ENCODE results near the gene NGLY1. TPM values are rescaled to one million over a fixed set of nuclear protein-coding genes. Genes with fewer than 3 reads are reported as not detected.

The NGLY1 gene
- total and polyA plus RNA-seq, 10 of the 15 experiments (the other 5 are each of a cell fraction or from before 2014, with no cell fraction given): 29.8 to 73.5 (median 47.0) TPM

DNA sequence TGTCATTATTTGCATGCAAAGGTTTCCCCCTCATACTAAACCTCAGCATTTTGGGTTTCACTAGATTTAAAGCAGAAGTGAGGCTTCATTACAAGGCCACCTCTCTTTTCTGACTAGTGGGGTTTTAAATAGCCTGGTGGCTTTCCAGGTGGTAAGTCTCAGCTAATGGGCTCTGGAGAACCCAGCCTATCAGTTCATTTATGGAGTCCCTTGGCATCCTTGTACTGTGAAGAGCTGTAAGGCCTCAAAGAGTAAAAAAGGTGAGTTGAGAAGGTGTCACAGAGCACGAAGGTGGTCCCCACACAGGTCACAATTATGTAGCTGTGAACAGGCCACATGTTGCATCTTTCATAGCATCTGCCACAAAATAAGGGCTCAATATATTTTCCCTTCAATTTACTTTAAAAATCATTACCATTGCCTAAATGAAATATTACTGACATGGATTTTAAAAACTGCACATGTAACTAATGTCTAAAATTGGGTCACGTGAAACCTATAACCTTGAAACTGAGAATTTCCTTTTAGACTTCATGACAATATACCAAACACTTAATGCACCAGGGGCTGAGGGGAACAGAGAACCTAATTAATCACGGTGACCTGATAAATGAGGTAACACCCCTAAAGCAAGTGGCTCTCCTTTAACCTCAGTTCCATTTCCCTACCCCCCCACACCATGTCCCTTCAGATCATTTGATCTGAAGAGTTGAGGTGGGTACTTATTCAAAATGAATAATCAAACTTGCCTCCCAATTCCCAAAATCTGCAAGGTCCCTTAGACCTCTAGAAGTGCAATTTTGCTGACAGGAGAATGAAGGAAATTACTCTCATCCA, 1.3 kb downstream of the NGLY1 start (continued):
- peak; percentile 81 to 83 for TF ChIP-seq BHLHE40 (IDR thresholded peaks at IDR 0.05; ENCODE audit: borderline replicate concordance in 1 of 2, low read depth in 2 of 2, low read length in 1 of 2)
- no peak for TF ChIP-seq RAD21 (IDR thresholded peaks at IDR 0.05; ENCODE audit: insufficient read depth, low read depth, low read length)
- no peak for TF ChIP-seq ATF3 (IDR thresholded peaks at IDR 0.05; ENCODE audit: borderline replicate concordance, extremely low read depth, low read depth, low read length)
- TF ChIP-seq TAF1 (IDR thresholded peaks at IDR 0.05; ENCODE audit: borderline replicate concordance, low read depth, low read length): no peak; the same call in 1 of the 2 replicates
- TF ChIP-seq HSF1 (IDR thresholded peaks at IDR 0.05; ENCODE audit: low read depth, low read length): no peak
- no peak for TF ChIP-seq MYC (IDR thresholded peaks at IDR 0.05; ENCODE audit: insufficient read depth, insufficient read length, insufficient replicate concordance, low read length, severe bottlenecking)
- no peak for TF ChIP-seq BMI1 (IDR thresholded peaks at IDR 0.05; ENCODE audit: borderline replicate concordance)
- peak; percentile 20 to 47; a peak in 1 of 4 replicates for TF ChIP-seq EP300 (IDR thresholded peaks at IDR 0.05; ENCODE audit: borderline replicate concordance in 1 of 2, control insufficient read depth in 1 of 2, low read depth in 2 of 2, low read length in 2 of 2)
- no peak for TF ChIP-seq BCL3 (IDR thresholded peaks at IDR 0.05; ENCODE audit: borderline replicate concordance, insufficient read depth, low read depth, low read length, poor library complexity, severe bottlenecking)
- TF ChIP-seq, protein P1, sequence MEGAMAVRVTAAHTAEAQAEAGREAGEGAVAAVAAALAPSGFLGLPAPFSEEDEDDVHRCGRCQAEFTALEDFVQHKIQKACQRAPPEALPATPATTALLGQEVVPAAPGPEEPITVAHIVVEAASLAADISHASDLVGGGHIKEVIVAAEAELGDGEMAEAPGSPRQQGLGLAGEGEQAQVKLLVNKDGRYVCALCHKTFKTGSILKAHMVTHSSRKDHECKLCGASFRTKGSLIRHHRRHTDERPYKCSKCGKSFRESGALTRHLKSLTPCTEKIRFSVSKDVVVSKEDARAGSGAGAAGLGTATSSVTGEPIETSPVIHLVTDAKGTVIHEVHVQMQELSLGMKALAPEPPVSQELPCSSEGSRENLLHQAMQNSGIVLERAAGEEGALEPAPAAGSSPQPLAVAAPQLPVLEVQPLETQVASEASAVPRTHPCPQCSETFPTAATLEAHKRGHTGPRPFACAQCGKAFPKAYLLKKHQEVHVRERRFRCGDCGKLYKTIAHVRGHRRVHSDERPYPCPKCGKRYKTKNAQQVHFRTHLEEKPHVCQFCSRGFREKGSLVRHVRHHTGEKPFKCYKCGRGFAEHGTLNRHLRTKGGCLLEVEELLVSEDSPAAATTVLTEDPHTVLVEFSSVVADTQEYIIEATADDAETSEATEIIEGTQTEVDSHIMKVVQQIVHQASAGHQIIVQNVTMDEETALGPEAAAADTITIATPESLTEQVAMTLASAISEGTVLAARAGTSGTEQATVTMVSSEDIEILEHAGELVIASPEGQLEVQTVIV (IDR thresholded peaks at IDR 0.05; ENCODE audit: borderline replicate concordance, partially characterized antibody): no peak
- 0 out of 2 replicates have a peak, but pooled peaks have one; percentile 65 for TF ChIP-seq ZBED1 (IDR thresholded peaks at IDR 0.05; ENCODE audit: borderline replicate concordance)
- TF ChIP-seq POLR2AphosphoS2 (IDR thresholded peaks at IDR 0.05; ENCODE audit: low read depth, low read length): no peak
- no peak for TF ChIP-seq SMC3 (IDR thresholded peaks at IDR 0.05; ENCODE audit: borderline replicate concordance, low read length)
- TF ChIP-seq STAT1 (conservative IDR thresholded peaks at IDR 0.05): no peak
- TF ChIP-seq MTA2 (IDR thresholded peaks at IDR 0.05; ENCODE audit: low read depth): peak; percentile 89
- TF ChIP-seq EED (IDR thresholded peaks at IDR 0.05; ENCODE audit: low read depth): peak; percentile 56; the same call in 1 of the 2 replicates
- no peak for TF ChIP-seq WRNIP1 (IDR thresholded peaks at IDR 0.05; ENCODE audit: borderline replicate concordance, low read depth, low read length)
- TF ChIP-seq IRF4 (IDR thresholded peaks at IDR 0.05; ENCODE audit: low read depth, low read length): 0 out of 2 replicates have a peak, but pooled peaks have one; percentile 39
- no peak for TF ChIP-seq BRCA1 (IDR thresholded peaks at IDR 0.05; ENCODE audit: low read depth, low read length)

All from GM12878 (cell line).